Measurements from ENCODE around the gene ST6GALNAC2.

The ST6GALNAC2 gene

DNA sequence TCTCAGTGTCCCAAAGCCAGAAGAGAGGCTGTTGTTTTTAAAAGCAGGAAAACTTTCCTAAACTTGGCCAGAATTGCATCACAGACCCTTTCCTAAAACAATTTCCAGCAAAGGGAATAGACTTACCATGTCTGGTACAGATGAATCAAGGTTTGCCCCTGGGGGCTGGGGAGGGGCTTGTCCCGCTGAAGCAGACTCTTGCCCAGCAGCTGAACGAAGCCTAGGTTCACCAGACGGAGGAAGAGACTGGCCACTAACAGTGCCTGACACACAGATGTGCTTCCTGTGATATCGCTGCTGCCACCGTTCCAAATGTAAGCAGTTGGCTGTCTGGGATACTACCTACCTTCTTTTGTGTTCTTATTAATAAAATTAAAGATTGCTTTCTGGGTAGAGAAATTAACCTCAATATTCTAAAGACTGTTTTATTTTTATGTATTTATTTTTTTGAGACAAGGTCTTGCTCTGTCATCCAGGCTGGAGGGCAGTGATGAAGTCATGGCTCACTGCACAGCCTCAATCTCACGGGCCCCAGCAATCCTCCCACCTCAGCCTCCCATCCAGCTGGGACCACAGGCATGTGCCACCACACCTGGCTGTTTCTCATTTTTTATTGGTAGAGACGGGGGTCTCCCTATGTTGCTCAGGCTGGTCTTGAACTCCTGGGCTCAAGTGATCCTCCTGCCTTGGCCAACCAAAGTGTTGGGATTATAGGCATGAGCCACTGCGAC is 32.3 kb downstream of the ST6GALNAC2 start:
- no peak for DNase-seq

DNA sequence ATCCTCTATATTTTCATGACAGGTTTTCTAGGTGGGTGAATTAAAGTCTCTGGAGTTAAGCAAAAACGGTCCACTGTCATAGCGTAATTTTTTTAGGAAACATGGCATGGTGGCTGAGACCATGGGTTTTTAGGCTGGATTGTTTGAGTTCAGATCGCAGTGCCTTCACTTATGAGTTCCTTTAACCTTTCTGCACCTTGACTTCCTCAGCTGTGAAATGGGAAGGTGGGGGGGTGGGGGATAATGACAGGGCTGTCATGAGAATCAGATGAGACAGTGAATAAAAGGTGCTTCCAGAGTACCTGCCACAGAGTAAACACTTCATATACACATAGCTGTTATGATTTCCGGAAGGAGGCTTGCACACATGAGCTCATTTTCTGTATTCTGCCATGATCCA is 34.0 kb downstream of the ST6GALNAC2 start:
- DNase-seq, result no peak

- DNase-seq, result no peak
Observed at GRCh38 chr17:76550712-76551615, 34.7 kb downstream of the ST6GALNAC2 start.

GRCh38 chr17:76549539-76549938 is 36.1 kb downstream of the ST6GALNAC2 start:
- DNase-seq, result no peak

- DNase-seq, result no peak
Observed at GRCh38 chr17:76549215-76549518, 36.5 kb downstream of the ST6GALNAC2 start.

- no peak for DNase-seq
Observed at GRCh38 chr17:76548378-76549214, 37.1 kb downstream of the ST6GALNAC2 start.

DNA sequence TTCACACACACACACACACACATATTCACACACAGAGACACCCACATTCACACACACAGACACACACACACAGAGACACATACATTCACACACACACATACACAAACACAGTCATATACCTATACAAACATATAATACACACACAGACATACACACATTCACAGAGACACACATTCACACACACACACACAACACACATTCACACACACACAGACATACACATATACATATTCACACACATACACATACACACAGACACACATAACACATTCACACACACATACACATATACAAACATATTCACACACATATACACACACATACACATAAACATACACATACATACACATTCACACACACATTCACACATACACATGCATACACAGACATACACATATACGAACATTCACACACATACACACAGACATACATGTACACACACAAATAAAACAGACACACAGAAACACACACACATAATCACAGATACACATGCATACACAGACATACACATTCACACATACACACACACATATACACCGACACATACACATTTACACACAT is 37.9 kb downstream of the ST6GALNAC2 start:
- no peak for DNase-seq

DNA sequence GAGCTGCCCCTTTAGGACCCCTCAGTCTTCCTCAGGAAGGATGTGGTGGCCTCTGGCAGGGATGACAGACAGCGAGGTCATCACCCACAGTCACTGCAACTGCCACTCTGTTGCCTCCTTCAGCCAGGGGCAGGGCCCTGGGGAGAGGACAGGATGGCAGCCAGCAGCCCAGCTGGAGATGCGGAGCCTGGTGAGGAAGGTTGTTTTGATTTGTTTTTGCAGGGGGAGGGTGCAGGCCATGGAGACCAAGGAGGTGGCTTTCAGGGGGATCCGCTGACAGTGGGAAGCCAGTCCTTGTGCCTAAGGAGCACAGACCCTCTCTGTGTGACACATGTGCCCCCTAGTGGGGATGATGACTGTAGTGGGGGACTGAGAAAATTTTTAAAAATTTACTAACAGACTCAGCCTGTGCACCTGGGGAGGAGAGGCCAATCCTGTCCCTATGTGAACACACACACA is 38.4 kb downstream of the ST6GALNAC2 start:
- no peak for DNase-seq

GRCh38 chr17:76546556-76547182 is 39.0 kb downstream of the ST6GALNAC2 start:
- no peak for DNase-seq

GRCh38 chr17:76545918-76546555 is 39.6 kb downstream of the ST6GALNAC2 start:
- no peak for DNase-seq

DNA sequence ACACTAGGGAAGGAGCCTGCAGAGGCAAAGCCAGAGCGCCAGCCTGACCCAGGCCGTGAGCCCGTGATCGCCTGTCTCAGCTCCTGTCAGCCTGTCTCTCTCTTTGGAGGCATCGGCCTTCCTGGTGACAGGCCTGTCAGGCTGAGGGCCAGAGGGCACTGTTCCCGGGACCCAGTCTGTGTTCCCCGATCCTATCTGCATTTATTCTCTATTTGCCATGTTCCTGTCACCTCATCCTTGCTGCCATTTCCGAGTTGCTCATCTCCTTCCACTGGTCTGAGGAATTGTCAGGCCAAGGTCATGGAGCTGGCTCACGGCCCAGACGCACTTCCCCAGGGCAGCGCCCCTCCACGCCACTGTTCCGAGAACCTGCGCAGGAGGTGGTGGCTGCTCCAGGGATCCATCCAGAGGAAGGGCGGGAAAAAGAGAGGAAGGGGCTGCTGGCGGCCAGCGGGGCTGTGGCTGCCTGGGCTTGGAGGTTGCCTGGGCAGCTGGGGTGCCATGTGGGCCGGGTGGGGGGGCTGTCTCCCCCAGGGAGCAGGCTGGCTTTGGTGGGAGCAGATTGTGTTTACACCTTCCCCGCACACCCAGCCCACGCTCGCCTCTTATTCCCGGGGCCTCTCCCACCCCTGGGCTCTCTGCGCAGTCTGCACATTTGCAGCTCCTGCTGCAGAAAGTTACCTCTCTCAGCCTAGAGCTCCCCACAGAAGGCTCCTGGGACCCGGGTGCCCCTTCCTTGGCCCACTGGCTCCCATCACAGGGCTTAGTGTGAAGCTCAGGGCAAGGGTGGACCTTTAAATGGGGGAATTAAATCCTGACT is 40.9 kb downstream of the ST6GALNAC2 start:
- no peak for DNase-seq

DNA sequence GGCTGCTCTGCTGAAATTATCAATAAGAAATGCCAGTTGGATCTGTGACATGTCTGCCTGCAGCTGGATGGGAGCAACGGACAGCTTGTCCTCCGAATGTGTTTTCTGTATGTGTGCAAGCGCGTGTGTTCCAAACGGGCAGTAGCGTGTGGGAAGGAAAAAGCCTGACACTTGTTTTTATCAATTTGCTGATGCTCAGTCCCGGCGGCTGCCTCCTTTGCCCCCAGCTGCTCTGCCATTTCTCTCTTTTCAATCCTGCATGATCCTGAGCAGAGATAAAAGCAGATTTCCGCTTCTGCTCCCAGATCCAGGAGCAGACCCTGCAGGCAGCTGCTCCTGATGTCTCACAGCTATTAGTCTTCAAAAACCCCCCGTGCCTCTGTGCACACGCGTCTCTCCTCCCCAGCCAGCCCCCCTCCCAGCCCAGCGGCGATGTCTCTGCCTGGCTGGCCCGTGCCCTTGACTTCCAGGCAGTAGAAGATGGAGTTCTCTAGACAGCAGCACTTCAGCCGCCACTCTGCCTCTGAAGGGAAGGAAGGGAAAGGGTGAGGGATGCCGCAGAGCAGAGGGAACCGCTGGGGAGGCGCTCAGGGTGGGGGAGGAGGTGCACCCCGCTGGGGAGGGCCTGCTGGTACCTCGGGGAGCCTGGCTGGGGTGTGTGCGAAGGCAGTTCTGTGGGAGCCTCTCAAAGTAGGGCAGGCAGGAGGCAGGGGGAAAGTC is 41.7 kb downstream of the ST6GALNAC2 start:
- no peak for DNase-seq

DNA sequence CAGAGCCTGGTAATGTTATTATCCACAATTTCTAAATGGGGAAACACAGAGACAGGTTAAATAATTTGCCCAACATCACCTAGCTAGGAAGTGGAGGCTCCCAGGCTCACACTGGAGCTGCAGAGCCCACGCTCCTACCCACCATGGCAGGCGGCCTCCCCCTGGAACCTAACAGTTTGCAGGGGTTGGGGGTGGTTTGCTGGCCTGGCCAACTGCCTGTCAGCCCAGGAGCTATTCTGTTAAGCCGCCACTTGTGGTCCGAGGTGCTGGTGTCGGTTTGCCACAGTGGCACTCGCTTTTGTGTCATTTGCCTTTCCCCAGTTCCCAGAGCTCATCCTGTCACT is 42.2 kb downstream of the ST6GALNAC2 start:
- no peak for DNase-seq

DNA sequence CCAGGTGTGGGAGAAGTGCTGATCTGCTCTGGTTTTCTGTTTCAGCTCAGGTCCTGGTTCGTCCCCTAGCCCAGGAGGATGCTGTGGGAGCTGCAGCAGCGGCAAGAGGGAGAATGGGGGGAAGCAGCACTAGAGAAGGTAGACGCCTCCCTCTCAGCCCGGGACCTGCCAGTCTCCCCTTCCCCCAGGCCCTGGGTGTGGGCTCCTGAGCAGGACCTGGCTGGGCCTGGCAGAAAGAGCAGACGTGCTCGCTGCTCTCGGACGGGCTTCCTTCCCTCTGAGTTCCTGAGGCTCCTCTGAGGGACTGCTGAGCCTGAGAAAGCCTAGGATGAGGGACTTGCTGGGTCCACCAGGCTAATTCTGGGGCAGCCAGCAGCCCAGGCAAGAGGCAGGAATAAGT is 42.7 kb downstream of the ST6GALNAC2 start:
- DNase-seq, result no peak

DNA sequence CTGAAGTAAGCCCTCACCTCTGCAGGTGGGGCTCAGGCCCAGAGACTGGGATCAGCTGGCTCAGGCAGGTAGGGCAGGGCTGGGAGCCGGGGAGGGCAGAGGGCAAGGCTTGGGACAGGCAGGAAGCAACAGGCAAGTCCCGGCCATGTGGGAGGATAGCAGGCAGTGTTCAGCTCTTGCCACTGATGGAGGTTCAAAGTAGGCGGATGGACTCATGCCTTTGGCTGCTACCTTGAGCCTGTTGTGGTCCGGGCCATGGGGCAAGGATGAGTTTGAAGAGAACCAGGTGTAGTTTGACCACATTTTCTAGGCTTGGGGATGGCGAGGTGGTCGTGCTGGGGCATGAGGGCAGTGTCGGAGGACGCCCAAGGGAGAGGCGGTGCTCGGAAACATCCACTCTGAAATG is 43.1 kb downstream of the ST6GALNAC2 start:
- DNase-seq, result no peak

DNA sequence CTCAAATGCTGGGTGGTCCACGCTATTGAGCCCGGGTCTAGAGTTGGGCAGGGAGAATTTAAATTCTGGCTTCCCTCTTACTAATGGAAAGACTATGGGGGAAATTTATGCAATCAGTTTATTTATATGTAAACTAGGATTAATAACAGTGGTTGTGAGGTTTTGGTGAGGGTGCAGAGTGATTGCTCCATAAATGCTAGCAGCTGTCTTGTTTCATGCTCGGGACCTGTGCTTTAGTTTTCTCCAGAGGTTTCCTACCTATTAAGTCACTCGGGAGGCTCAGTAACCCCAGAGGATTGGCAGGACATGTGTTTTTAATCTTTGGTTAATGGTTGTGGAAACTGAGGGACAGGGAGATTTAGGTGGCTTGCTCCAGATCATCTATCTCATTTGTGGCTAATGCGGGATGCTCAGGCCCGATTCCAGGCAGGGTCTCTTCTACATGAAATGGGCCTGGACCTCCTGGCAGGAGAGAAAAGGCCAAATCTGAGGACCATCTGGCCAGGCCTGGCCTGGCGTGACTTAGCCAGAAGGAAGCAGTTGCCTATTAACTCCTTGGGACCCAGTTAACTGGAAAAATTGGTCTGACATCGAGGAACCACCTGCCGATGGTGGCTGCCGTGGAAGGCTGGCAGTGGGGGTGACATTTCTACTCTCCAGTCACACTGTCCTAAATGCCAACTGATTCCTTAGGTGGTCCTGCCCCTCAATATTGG is 43.8 kb downstream of the ST6GALNAC2 start:
- DNase-seq, result no peak

- DNase-seq, result peak; percentile 76
Observed at GRCh38 chr17:76540381-76541300, 45.0 kb downstream of the ST6GALNAC2 start.

DNA sequence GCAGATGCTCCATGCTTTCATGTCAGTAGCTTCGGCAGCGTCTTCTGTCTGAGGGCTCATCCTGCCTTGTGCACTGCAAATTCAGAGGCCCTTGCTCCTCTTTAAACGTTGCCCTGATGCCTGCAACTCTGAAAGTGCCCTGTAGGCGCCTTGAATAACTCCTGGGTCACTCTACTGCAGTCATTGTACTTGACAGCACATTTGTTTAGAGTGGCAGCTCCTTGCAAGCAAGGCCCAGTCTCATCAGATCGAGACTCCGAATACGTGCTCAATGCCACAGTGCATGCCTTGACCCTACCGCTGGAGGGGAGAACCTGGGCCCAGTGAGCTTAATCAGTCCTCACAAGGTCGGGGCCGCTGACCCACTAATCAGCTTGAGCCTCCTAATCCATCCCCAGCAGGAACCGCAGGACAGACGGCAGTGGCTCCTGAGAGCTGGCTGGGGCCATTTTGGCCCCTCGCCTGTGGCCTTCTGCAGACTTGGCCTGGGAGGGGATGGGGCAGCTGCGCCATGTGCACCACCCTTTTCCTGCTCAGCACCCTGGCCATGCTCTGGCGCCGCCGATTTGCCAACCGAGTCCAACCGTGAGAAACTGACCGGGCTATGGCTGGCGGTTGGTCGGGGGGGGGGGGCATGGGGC is 45.9 kb downstream of the ST6GALNAC2 start, which contains the start of gene PRCD:
TSS of gene PRCD (plus strand) at position 414 of the 641 bp plus-strand sequence. CDS start at position 512, 98 bp downstream.
- DNase-seq, result no peak

Data from NCI-H187 treated with DMSO at 0.1 percent for 48 hours (cell line).